ENCODE data around the gene FAM13B.
"Not testable (repeated sequence)": the region's sequence is repeated elsewhere in the genome, so short reads cannot be mapped to it uniquely, and the experiment has no call there.

FAM13B gene

GRCh38 chr5:138032572-138033385 lies at the start of gene FAM13B:
Gene FAM13B (minus strand): TSS chr5:138033079. CDS start chr5:138019111, 13,968 bp downstream.
- H3K27ac Mint-ChIP-seq = peak within 1 kb of the TSS; percentile 98
- peak within 1 kb of the TSS; percentile 97 for H3K4me3 Mint-ChIP-seq
- no peaks in the 10 kb centered on the region for H3K27me3 Mint-ChIP-seq
- peak; percentile 86 for DNase-seq
- peaks cover 61% of the 10 kb centered on the region for H3K4me1 Mint-ChIP-seq (ENCODE audit: low read depth)
- H3K9me3 Mint-ChIP-seq = no peaks in the 10 kb centered on the region
- peaks cover 38% of the 10 kb centered on the region for H3K36me3 Mint-ChIP-seq (ENCODE audit: low read depth)

- Mint-ChIP-seq H3K27me3 (no peaks in the 10 kb centered on the region), H3K27ac (peak overlapping the region; percentile 82), H3K9me3 (no peaks in the 10 kb centered on the region), H3K4me3 (no peak overlapping the region), H3K4me1 (ENCODE audit: low read depth) (peaks cover 14% of the 10 kb centered on the region), H3K36me3 (ENCODE audit: low read depth) (no peaks in the 10 kb centered on the region)
- no peak for DNase-seq
Observed at GRCh38 chr5:138082033-138082432, 49.2 kb upstream of the FAM13B start.

DNA sequence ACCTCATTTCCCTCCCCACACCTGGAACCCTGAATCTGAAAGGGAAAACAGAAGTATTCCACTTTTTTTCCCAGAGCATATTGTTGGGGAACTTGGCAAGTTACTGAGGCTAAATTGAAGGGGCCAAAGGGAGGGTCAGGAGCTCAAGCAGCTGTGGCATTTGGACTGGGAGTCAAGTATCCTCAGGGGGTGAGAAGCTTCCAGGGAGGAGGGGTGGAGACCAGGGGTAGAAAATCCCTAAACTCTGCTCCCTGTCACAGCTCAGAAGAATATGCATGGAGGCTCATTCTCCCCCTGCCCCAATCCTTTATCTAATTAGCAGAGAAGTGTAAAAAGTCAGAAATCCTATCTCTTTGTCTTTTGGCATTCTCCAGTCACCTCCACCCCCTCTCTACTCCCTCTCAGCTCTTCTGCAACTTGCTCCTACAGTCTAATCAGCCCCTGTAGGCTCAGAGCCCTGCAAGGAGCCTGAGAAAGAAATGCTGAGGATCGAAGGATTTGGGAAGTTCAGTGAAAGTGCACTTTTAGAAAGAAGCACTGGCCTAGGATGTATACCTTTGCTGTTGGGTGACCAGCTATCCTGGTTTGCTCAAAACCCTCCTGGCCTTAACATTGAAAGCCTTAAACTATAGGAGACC lies 45.2 kb upstream of the FAM13B start:
- H3K27me3 Mint-ChIP-seq = no peaks in the 10 kb centered on the region
- no peak overlapping the region for H3K27ac Mint-ChIP-seq
- no peaks in the 10 kb centered on the region for H3K36me3 Mint-ChIP-seq (ENCODE audit: low read depth)
- no peak for DNase-seq
- peaks cover 14% of the 10 kb centered on the region for H3K4me1 Mint-ChIP-seq (ENCODE audit: low read depth)
- no peaks in the 10 kb centered on the region for H3K9me3 Mint-ChIP-seq
- no peak overlapping the region for H3K4me3 Mint-ChIP-seq

GRCh38 chr5:138077064-138077696 lies 44.3 kb upstream of the FAM13B start:
- Mint-ChIP-seq H3K9me3 (no peaks in the 10 kb centered on the region), H3K4me1 (ENCODE audit: low read depth) (peaks cover 14% of the 10 kb centered on the region), H3K27ac (no peak overlapping the region), H3K4me3 (no peak overlapping the region), H3K36me3 (ENCODE audit: low read depth) (no peaks in the 10 kb centered on the region), H3K27me3 (no peaks in the 10 kb centered on the region)
- DNase-seq = peak; percentile 48

- H3K4me3 Mint-ChIP-seq; H3K27ac Mint-ChIP-seq; H3K9me3 Mint-ChIP-seq; DNase-seq; H3K36me3 Mint-ChIP-seq (ENCODE audit: low read depth); H3K27me3 Mint-ChIP-seq; H3K4me1 Mint-ChIP-seq (ENCODE audit: low read depth): not testable (repeated sequence)
Observed at GRCh38 chr5:138070026-138070425, 37.1 kb upstream of the FAM13B start.

GRCh38 chr5:138068742-138069600 lies 36.1 kb upstream of the FAM13B start:
- DNase-seq = peak; percentile 80
- H3K36me3 Mint-ChIP-seq (ENCODE audit: low read depth) = no peaks in the 10 kb centered on the region
- H3K4me1 Mint-ChIP-seq (ENCODE audit: low read depth) = peaks cover 4% of the 10 kb centered on the region
- no peak overlapping the region for H3K27ac Mint-ChIP-seq
- no peaks in the 10 kb centered on the region for H3K27me3 Mint-ChIP-seq
- H3K9me3 Mint-ChIP-seq = no peaks in the 10 kb centered on the region
- no peak overlapping the region for H3K4me3 Mint-ChIP-seq

GRCh38 chr5:138067945-138068344 lies 35.1 kb upstream of the FAM13B start:
- Mint-ChIP-seq H3K4me3 (no peak overlapping the region), H3K27me3 (no peaks in the 10 kb centered on the region), H3K27ac (no peak overlapping the region), H3K4me1 (ENCODE audit: low read depth) (peaks cover 4% of the 10 kb centered on the region), H3K9me3 (no peaks in the 10 kb centered on the region), H3K36me3 (ENCODE audit: low read depth) (no peaks in the 10 kb centered on the region)
- DNase-seq = no peak

- Mint-ChIP-seq H3K27me3 (no peaks in the 10 kb centered on the region), H3K9me3 (no peaks in the 10 kb centered on the region), H3K4me1 (ENCODE audit: low read depth) (peaks cover 4% of the 10 kb centered on the region), H3K4me3 (no peak overlapping the region), H3K36me3 (ENCODE audit: low read depth) (no peaks in the 10 kb centered on the region), H3K27ac (no peak overlapping the region)
- no peak for DNase-seq
Observed at GRCh38 chr5:138065102-138065501, 32.2 kb upstream of the FAM13B start.

- no peaks in the 10 kb centered on the region for H3K27me3 Mint-ChIP-seq
- H3K36me3 Mint-ChIP-seq (ENCODE audit: low read depth) = no peaks in the 10 kb centered on the region
- H3K27ac Mint-ChIP-seq = no peak overlapping the region
- no peak for DNase-seq
- H3K4me3 Mint-ChIP-seq = no peak overlapping the region
- H3K4me1 Mint-ChIP-seq (ENCODE audit: low read depth) = peaks cover 4% of the 10 kb centered on the region
- H3K9me3 Mint-ChIP-seq = no peaks in the 10 kb centered on the region
Observed at GRCh38 chr5:138064526-138064925, 31.6 kb upstream of the FAM13B start.

DNA sequence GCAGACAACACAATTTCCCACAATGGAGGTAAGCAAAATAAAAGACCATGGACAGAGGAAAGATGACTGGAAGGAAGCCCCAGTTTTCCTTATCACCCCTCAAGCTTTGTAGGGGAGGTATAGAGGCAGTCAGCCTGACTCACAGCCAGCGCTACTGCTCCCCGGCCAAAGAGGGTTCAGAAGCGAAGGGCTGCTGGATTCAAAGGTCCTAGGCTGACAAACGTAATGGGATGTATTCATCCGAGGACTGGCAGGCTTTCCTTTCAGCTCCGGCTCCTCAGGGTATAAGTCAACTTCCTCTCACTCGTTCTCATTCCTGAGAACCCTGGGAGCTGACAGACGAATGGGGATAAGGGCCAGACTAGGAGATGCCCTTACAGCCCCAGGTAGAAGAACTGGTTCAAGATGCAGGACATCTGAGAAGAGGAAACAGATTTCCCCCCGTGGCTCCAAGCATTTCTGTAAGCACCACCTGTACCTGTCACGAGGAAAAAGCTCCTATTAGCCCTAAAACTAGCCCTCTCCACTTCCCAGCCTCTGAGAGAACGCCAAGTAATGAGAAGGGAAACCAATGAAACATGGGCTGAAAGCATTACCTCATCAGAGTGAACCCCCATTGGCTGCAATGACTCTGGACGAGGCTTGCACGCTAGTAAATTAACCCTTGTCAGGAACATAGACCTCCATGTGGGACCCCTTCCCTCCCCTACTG lies 22.1 kb upstream of the FAM13B start:
- no peaks in the 10 kb centered on the region for H3K9me3 Mint-ChIP-seq
- H3K36me3 Mint-ChIP-seq (ENCODE audit: low read depth) = no peaks in the 10 kb centered on the region
- no peak for DNase-seq
- no peak overlapping the region for H3K4me3 Mint-ChIP-seq
- peaks cover 6% of the 10 kb centered on the region for H3K27me3 Mint-ChIP-seq
- no peak overlapping the region for H3K27ac Mint-ChIP-seq
- peaks cover 8% of the 10 kb centered on the region for H3K4me1 Mint-ChIP-seq (ENCODE audit: low read depth)

- Mint-ChIP-seq H3K4me3 (no peak overlapping the region), H3K4me1 (ENCODE audit: low read depth) (peaks cover 8% of the 10 kb centered on the region), H3K9me3 (no peaks in the 10 kb centered on the region), H3K36me3 (ENCODE audit: low read depth) (no peaks in the 10 kb centered on the region), H3K27me3 (peaks cover 6% of the 10 kb centered on the region), H3K27ac (no peak overlapping the region)
- DNase-seq = no peak
Observed at GRCh38 chr5:138054206-138054605, 21.3 kb upstream of the FAM13B start.

GRCh38 chr5:138053554-138053953 lies 20.7 kb upstream of the FAM13B start:
- H3K4me3 Mint-ChIP-seq = no peak overlapping the region
- H3K36me3 Mint-ChIP-seq (ENCODE audit: low read depth) = no peaks in the 10 kb centered on the region
- no peak overlapping the region for H3K27ac Mint-ChIP-seq
- peaks cover 8% of the 10 kb centered on the region for H3K4me1 Mint-ChIP-seq (ENCODE audit: low read depth)
- H3K9me3 Mint-ChIP-seq = no peaks in the 10 kb centered on the region
- H3K27me3 Mint-ChIP-seq = peaks cover 6% of the 10 kb centered on the region
- DNase-seq = no peak

DNA sequence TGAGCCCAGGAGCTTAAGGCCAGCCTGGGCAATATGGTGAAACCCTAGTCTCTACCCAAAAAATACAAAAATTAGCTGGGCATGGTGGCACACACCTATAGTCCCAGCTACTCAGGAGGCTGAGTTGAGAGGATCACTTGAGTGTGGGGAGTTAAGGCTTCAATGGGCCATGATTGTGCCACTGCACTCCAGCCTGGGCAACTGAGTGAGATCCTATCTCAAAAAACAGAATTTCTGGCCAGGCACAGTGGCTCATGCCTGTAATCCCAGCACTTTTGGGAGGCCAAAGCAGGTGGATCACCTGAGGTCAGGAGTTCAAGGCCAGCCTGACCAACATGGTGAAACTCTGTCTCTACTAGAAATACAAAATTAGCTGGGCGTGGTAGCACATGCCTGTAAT lies 19.8 kb upstream of the FAM13B start:
- H3K9me3 Mint-ChIP-seq; H3K4me1 Mint-ChIP-seq (ENCODE audit: low read depth); H3K27ac Mint-ChIP-seq; H3K36me3 Mint-ChIP-seq (ENCODE audit: low read depth); H3K4me3 Mint-ChIP-seq; DNase-seq; H3K27me3 Mint-ChIP-seq: not testable (repeated sequence)

Data from activated T-cell treated with anti-CD3 and anti-CD28 coated beads, Interleukin-2, amount 50 U/mL, for 24 hours (primary cell).